ENCODE measurements around the gene PTOV1.

Gene PTOV1

DNA sequence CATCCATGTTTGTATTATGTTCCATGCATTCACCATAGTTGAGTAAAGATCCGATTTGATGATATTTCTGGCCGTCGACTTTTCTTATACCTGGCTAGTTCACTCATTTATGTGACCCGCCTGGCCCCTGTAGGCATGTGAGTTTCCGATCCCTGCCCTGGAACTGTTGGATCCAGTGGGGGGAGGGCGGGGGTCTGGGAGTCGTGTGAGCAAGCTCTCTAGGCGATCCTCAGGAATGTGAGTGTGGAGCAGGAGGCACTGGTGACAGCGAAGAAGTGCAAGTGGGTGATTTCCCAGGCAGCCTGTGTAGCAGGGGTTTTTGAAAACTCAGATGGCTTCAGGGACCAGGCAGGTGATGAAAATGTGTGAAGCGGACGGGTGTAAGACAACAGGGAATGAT, 10.6 kb upstream of the PTOV1 start:
- no peak overlapping the region for H3K4me3 ChIP-seq (ENCODE audit: low read depth, low read length)
- in situ Hi-C loops (cut with HindIII; ENCODE audit: low sequenced_read_pairs): no loop called here

DNA sequence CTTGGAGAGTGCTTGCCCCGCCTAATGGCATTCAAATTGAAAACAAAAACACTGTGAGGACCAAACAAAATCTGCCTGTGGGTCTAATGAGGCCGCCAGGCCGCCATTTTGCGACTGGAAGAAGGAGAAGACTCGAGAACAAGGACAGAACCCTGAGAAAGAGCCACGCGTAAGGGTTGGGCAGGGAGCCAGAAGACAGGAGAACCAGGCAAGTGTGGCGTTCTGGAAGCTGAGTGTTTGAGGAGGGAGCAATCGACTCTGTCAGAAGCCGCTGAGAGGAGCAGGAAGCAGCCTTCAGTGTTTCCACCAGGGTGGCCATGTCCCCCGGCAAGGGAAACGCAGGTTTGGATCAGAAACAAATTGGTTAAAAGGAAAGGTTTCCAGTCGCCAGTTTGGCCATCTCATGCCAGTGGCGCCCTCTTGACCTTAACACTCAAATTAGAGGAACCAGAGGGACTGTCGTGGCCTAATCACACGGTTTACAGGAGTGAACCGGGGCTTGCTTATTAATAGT, 10.2 kb upstream of the PTOV1 start:
- TF ChIP-seq, protein P1, sequence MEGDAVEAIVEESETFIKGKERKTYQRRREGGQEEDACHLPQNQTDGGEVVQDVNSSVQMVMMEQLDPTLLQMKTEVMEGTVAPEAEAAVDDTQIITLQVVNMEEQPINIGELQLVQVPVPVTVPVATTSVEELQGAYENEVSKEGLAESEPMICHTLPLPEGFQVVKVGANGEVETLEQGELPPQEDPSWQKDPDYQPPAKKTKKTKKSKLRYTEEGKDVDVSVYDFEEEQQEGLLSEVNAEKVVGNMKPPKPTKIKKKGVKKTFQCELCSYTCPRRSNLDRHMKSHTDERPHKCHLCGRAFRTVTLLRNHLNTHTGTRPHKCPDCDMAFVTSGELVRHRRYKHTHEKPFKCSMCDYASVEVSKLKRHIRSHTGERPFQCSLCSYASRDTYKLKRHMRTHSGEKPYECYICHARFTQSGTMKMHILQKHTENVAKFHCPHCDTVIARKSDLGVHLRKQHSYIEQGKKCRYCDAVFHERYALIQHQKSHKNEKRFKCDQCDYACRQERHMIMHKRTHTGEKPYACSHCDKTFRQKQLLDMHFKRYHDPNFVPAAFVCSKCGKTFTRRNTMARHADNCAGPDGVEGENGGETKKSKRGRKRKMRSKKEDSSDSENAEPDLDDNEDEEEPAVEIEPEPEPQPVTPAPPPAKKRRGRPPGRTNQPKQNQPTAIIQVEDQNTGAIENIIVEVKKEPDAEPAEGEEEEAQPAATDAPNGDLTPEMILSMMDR (IDR thresholded peaks at IDR 0.05; ENCODE audit: low read depth, low read length): no peak
- DNase-seq (ENCODE audit: low read depth, low spot score): no peak
- H3K4me3 ChIP-seq (ENCODE audit: low read depth, low read length): no peak overlapping the region
- in situ Hi-C loops (cut with HindIII; ENCODE audit: low sequenced_read_pairs): no loop called here

More for the DNA sequence above, 10.6 kb upstream of the PTOV1 start:
- DNase-seq (ENCODE audit: low read depth, low spot score): no peak
- TF ChIP-seq, protein P1 (IDR thresholded peaks at IDR 0.05; ENCODE audit: low read depth, low read length): no peak

DNA sequence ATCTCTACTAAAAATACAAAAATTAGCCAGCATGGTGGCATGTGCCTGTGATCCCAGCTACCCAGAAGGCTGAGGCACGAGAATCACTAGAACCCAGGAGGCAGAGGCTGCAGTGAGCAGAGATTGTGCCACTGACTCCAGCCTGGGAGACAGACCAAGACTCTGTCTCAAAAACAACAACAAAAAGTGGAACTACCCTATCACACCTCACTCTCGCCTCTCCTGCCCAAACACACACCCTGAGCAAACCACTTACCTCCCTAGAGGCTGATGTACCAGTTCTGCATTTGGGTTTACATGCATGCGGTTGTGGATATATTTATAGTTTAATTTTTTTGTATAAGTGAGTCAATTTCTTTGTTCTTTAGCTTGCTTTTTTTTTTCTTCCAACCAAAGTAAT, 7.7 kb upstream of the PTOV1 start:
- DNase-seq (ENCODE audit: low read depth, low spot score): no peak
- in situ Hi-C loops (cut with HindIII; ENCODE audit: low sequenced_read_pairs): no loop called here
- TF ChIP-seq, protein P1 (IDR thresholded peaks at IDR 0.05; ENCODE audit: low read depth, low read length): no peak
- no peak overlapping the region for H3K4me3 ChIP-seq (ENCODE audit: low read depth, low read length)

DNA sequence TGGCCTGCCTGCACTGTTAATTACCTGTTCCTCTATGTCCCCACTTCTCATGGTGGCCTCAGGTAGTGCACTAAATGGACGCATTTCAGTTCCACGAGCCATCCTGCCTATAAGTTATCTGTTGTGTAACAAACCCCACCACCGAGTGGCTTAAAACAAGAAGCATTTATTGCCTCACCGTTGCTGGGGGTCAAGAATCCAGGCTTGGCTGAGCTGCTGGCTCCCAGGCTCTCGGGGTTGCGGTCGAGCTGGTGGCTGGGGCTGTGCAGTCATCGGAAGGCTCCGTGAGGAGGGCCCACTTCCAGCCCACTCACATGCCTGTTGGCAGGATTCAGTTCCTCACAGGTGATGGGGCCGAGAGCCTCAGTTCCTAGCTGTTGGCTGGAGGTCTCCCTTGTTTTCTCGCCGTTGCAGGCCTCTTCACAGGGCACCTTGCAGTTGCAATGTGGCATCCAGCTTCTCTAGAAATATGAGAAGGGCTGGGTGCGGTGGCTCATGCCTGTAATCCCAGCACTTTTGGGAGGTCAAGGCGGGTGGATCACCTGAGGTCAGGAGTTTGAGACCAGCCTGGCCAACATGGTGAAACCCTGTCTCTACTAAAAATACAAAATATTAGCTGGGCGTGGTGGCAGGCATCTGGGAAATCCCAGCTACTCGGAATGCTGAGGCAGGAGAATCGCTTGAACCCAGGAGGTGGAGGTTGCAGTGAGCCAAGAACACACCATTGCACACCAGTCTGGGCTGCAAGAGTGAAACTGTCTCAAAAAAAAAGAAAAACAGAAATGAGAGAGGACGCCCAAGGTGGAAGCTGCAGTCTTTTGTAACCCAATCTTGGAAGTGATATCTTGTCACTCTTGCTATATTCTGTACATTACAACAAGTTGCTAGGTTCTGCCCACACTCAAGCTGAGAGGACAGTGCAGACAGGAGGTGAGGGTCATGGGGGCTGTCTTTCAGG, 6.5 kb upstream of the PTOV1 start:
- DNase-seq (ENCODE audit: low read depth, low spot score): no peak
- no peak overlapping the region for H3K4me3 ChIP-seq (ENCODE audit: low read depth, low read length)
- TF ChIP-seq, protein P1 (IDR thresholded peaks at IDR 0.05; ENCODE audit: low read depth, low read length): no peak
- in situ Hi-C loops (cut with HindIII; ENCODE audit: low sequenced_read_pairs): no loop called here

DNA sequence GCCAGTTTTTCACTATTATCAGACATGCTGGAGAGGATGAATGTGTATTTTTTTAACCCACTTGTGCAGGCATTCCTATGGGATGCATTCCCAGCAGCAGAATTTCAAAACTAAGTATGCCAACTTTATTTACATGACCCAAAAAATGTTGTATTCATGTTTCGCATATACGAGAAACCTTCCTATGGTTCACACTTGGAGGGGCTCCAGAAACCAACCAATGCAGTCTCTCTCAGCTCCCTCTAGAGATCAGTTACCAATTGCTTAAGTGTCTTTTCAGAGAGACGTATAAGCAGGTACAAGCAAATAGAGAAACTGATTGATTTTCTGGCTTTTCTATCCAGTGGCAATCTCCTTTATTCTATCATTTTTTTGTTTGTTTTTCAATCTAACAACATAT, 5.5 kb upstream of the PTOV1 start:
- H3K4me3 ChIP-seq (ENCODE audit: low read depth, low read length): no peak overlapping the region
- TF ChIP-seq, protein P1 (IDR thresholded peaks at IDR 0.05; ENCODE audit: low read depth, low read length): no peak
- DNase-seq (ENCODE audit: low read depth, low spot score): no peak
- in situ Hi-C loops (cut with HindIII; ENCODE audit: low sequenced_read_pairs): no loop called here

DNA sequence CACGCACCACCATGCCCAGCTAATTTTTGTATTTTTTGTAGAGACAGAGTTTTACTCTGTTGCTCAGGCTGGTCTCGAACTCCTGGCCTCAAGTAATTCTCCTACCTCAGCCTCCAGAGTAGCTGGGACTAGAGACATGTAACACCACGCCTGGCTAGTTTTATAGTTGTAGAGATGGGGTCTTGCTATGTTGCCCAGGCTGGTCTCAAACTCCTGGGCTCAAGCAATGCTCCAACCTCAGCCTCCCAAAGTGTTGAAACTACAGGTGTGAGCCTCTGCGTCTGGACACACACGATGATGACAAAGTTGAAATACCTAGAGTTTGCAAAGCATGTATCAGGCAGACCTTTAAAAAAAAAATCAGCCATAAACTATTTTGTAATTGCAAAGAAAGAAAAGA, 4.6 kb upstream of the PTOV1 start:
- DNase-seq (ENCODE audit: low read depth, low spot score): no peak
- in situ Hi-C loops (cut with HindIII; ENCODE audit: low sequenced_read_pairs): no loop called here
- no peak overlapping the region for H3K4me3 ChIP-seq (ENCODE audit: low read depth, low read length)
- TF ChIP-seq, protein P1 (IDR thresholded peaks at IDR 0.05; ENCODE audit: low read depth, low read length): no peak
